Naive thymus-derived CD8-positive, alpha-beta T cell (primary cell): ENCODE results near the gene CPD. TPM values are rescaled to one million over a fixed set of nuclear protein-coding genes. Genes with fewer than 3 reads are reported as not detected.

Experiments
- ATAC-seq, 2 donors: fragments of 150-1000 bp; cut with Tn5 transposase in 1 of 2; sonication (Bioruptor Pico), chemical (Tn5 transposase) in 1 of 2; 1 replicate in 1 of 2; 2 replicates in 1 of 2; pipeline ENCODE4 v1.10.0; 2021; ENCODE audit warnings: mild to moderate bottlenecking in 2 of 2, moderate library complexity in 2 of 2
- POLR2A ChIA-PET: fragments of 350-600 bp; sonication (Branson Sonifier 250); formaldehyde crosslinking; loops from one replicate; lab custom pipeline; 2021; ENCODE audit warnings: antibody characterized with exemption; lab: Charles Lee
- DNase-seq, 10 donors: peaks; one replicate each; pipeline versions ENCODE4 v3.0.0 to v3.0.0-alpha.2; 2020 to 2022
- H3K27ac Mint-ChIP-seq, 10 donors: one replicate each; pipeline ENCODE4 v1.8.0; 2020 to 2022; ENCODE audit warnings: mild to moderate bottlenecking in 10 of 10, mixed read lengths in 10 of 10, moderate library complexity in 4 of 10, inconsistent platforms in 1 of 10
- H3K27me3 Mint-ChIP-seq, 5 donors: one replicate each; pipeline ENCODE4 v1.8.0; 2021 to 2022; ENCODE audit warnings: mixed read lengths in 5 of 5
- H3K36me3 Mint-ChIP-seq, 3 donors: one replicate each; pipeline ENCODE4 v1.8.0; 2020 to 2022; ENCODE audit warnings: mixed read lengths in 3 of 3, mild to moderate bottlenecking in 2 of 3, inconsistent platforms in 1 of 3
- H3K4me1 Mint-ChIP-seq, 4 donors: one replicate each; pipeline ENCODE4 v1.8.0; 2021 to 2022; ENCODE audit warnings: mixed read lengths in 4 of 4
- H3K4me3 Mint-ChIP-seq, 10 donors: one replicate each; pipeline ENCODE4 v1.8.0; 2020 to 2022; ENCODE audit warnings: mild to moderate bottlenecking in 10 of 10, mixed read lengths in 10 of 10, moderate library complexity in 6 of 10, inconsistent platforms in 1 of 10
- H3K9me3 Mint-ChIP-seq, 9 donors: one replicate each; pipeline ENCODE4 v1.8.0; 2020 to 2022; ENCODE audit warnings: mixed read lengths in 9 of 9, mild to moderate bottlenecking in 3 of 9, inconsistent platforms in 1 of 9, moderate library complexity in 1 of 9
- polyA plus RNA-seq, 3 donors: library from polyadenylated mRNA; unstranded; fragments of 300-500 nt; fragmentation: Illumina TruSeq; gene quantifications; one replicate each; pipeline ENCODE4 v1.2.3, GENCODE V29; 2021
- total RNA-seq, 8 experiments: library from RNA in 2 of 8; stranded (reverse) in 2 of 8; gene quantifications; one replicate each; pipeline ENCODE4 v1.2.3 and lab custom pipeline; 2021 to 2026

CPD gene
- total and polyA plus RNA-seq, 5 experiments from 2014 or later: 7.6 to 27.7 (median 11.2) TPM

DNA sequence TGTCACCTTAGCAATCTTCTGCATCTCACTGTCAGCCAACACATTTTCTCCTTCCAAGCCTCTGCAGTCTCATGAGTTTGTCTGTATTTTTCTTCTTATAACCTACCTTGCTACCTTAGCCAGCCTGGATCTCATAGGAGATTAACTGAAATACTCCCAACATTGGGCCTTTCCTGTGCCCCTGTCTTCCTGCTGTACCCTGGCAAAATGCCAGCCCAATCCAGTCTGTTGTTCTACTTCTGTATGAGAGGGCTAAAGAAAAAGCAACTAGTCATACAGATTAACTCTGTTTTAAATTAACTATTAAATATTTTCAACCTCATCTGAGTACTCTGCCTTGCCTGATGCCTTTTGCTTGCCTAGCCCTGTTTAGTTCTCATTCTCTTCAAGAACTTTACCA, 116.9 kb downstream of the CPD start:
- no peaks in the 10 kb centered on the region for H3K27me3 Mint-ChIP-seq
- H3K9me3 Mint-ChIP-seq: no peaks in the 10 kb centered on the region
- peaks cover 12 to 93% (median 41%) of the 10 kb centered on the region in 3 donors for H3K36me3 Mint-ChIP-seq
- POLR2A ChIA-PET: no interaction called here
- ATAC-seq: no peak
- H3K4me3 Mint-ChIP-seq: no peak overlapping the region
- H3K4me1 Mint-ChIP-seq: peaks cover 13 to 27% (median 18%) of the 10 kb centered on the region in 4 donors
- no peak for DNase-seq
- peak overlapping the region in 4 of 10 donors; percentile 3 to 51 (median 27) for H3K27ac Mint-ChIP-seq

- Mint-ChIP-seq H3K9me3 (no peaks in the 10 kb centered on the region), H3K4me3 (no peak overlapping the region), H3K27me3 (no peaks in the 10 kb centered on the region), H3K27ac (no peak overlapping the region), H3K4me1 (peaks cover 18 to 31% (median 24%) of the 10 kb centered on the region in 4 donors), H3K36me3 (peaks cover 0 to 84% (median 32%) of the 10 kb centered on the region in 3 donors)
- POLR2A ChIA-PET: interaction anchor here (0.7 kb wide), 1 partner anchor 1008 kb away, joined by 4 read pairs; no protein-coding TSS in a partner anchor
- DNase-seq (no peak), ATAC-seq (no peak)
Observed at GRCh38 chr17:30503558-30503957, 124.8 kb downstream of the CPD start.

GRCh38 chr17:30505868-30506417, 127.2 kb downstream of the CPD start:
- H3K9me3 Mint-ChIP-seq: no peaks in the 10 kb centered on the region
- H3K27me3 Mint-ChIP-seq: no peaks in the 10 kb centered on the region
- H3K4me1 Mint-ChIP-seq: peaks cover 13 to 17% (median 14%) of the 10 kb centered on the region in 4 donors
- DNase-seq: no peak
- ATAC-seq: no peak
- peak overlapping the region in 6 of 10 donors; percentile 49 to 75 (median 52) for H3K27ac Mint-ChIP-seq
- peaks cover 0 to 63% (median 22%) of the 10 kb centered on the region in 3 donors for H3K36me3 Mint-ChIP-seq
- POLR2A ChIA-PET: interaction anchor here (0.6 kb wide), 1 partner anchor 1224 kb away, joined by 3 read pairs; no protein-coding TSS in a partner anchor
- no peak overlapping the region for H3K4me3 Mint-ChIP-seq

GRCh38 chr17:30506481-30506880, 127.8 kb downstream of the CPD start:
- Mint-ChIP-seq H3K36me3 (peaks cover 0 to 58% (median 19%) of the 10 kb centered on the region in 3 donors), H3K27ac (peak overlapping the region in 7 of 10 donors; percentile 11 to 75 (median 51)), H3K4me1 (peaks cover 13 to 15% (median 14%) of the 10 kb centered on the region in 4 donors), H3K4me3 (no peak overlapping the region), H3K9me3 (no peaks in the 10 kb centered on the region), H3K27me3 (no peaks in the 10 kb centered on the region)
- DNase-seq (no peak), ATAC-seq (no peak)
- POLR2A ChIA-PET: no interaction called here

DNA sequence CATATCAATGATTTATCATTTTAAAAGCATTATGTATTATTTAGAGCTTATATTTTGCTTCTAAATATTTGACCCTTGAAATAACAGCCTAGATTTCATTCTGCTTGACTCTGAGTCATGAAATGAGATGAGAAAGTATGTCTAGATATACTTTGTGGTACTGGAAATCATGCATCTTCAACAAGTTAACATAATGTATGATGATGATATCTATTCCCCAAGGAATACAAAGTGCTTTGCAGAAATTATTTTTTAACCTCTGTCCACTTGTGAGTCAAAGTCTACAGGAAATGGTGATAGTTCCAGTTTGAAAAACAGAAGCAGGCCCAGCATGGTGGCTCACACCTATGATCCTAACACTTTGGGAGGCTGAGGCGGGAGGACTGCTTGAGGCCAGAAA, 134.6 kb downstream of the CPD start:
- Mint-ChIP-seq H3K4me1 (peaks cover 4 to 15% (median 8%) of the 10 kb centered on the region in 4 donors), H3K27ac (peak overlapping the region in 1 of 10 donors; percentile 3), H3K27me3 (no peaks in the 10 kb centered on the region), H3K36me3 (peaks cover 0 to 56% (median 7%) of the 10 kb centered on the region in 3 donors), H3K9me3 (no peaks in the 10 kb centered on the region), H3K4me3 (no peak overlapping the region)
- POLR2A ChIA-PET: no interaction called here
- DNase-seq (no peak), ATAC-seq (no peak)

- POLR2A ChIA-PET: no interaction called here
- peak overlapping the region in 7 of 10 donors; percentile 6 to 83 (median 33) for H3K27ac Mint-ChIP-seq
- H3K36me3 Mint-ChIP-seq: peaks cover 0 to 68% (median 10%) of the 10 kb centered on the region in 3 donors
- H3K4me3 Mint-ChIP-seq: no peak overlapping the region
- H3K9me3 Mint-ChIP-seq: no peaks in the 10 kb centered on the region
- no peaks in the 10 kb centered on the region for H3K27me3 Mint-ChIP-seq
- peaks cover 4 to 15% (median 10%) of the 10 kb centered on the region in 4 donors for H3K4me1 Mint-ChIP-seq
- no peak for DNase-seq
- ATAC-seq: no peak
Observed at GRCh38 chr17:30514895-30515596, 136.3 kb downstream of the CPD start.

- Mint-ChIP-seq H3K9me3 (peaks cover 0 to 5% (median 0%) of the 10 kb centered on the region in 9 donors), H3K4me1 (peaks cover 4 to 12% (median 9%) of the 10 kb centered on the region in 4 donors), H3K36me3 (peaks cover 5 to 83% (median 28%) of the 10 kb centered on the region in 3 donors), H3K4me3 (no peak overlapping the region), H3K27ac (peak overlapping the region in 7 of 10 donors; percentile 1 to 63 (median 15)), H3K27me3 (no peaks in the 10 kb centered on the region)
- POLR2A ChIA-PET: no interaction called here
- ATAC-seq (no peak), DNase-seq (no peak)
Observed at GRCh38 chr17:30517786-30518185, 139.1 kb downstream of the CPD start.

GRCh38 chr17:30519166-30519565, 140.4 kb downstream of the CPD start:
- no peak for DNase-seq
- no peak for ATAC-seq
- POLR2A ChIA-PET: no interaction called here
- Mint-ChIP-seq H3K9me3 (peaks cover 0 to 5% (median 0%) of the 10 kb centered on the region in 9 donors), H3K27ac (peak overlapping the region in 1 of 10 donors; percentile 29), H3K36me3 (peaks cover 5 to 86% (median 29%) of the 10 kb centered on the region in 3 donors), H3K4me3 (no peak overlapping the region), H3K4me1 (peaks cover 4 to 8% (median 6%) of the 10 kb centered on the region in 4 donors), H3K27me3 (no peaks in the 10 kb centered on the region)

Other genes starting within 250 kb of the CPD start
- gene SLC6A4, start 143.2 kb upstream of the CPD start, total RNA-seq: not detected
- gene SLC6A4, start 143.2 kb upstream of the CPD start, polyA plus RNA-seq: under 1 TPM in 2 of 3 donors, not detected in 1; 0.05 to 0.16 TPM
- gene BLMH, start 87.0 kb upstream of the CPD start, total RNA-seq: 10 to 100 TPM; 50.2 to 52.0 TPM
- 10 to 100 TPM; 17.6 to 28.3 (median 25.4) TPM for gene BLMH, start 87.0 kb upstream of the CPD start, polyA plus RNA-seq
- gene TMIGD1, start 44.9 kb upstream of the CPD start, total RNA-seq: not detected
- not detected for gene TMIGD1, start 44.9 kb upstream of the CPD start, polyA plus RNA-seq
- 10 to 100 TPM; 73.9 to 74.0 TPM for gene GOSR1, start 98.5 kb downstream of the CPD start, total RNA-seq
- 10 to 100 TPM; 48.0 to 64.3 (median 50.3) TPM for gene GOSR1, start 98.5 kb downstream of the CPD start, polyA plus RNA-seq